Type B pancreatic cell (in vitro differentiated cells): Measurements from ENCODE around the gene CTNNA3. TPM values are rescaled to one million over a fixed set of nuclear protein-coding genes. Genes with fewer than 3 reads are reported as not detected.

ENCODE experiments used
- DNase-seq: peaks from one replicate; pipeline ENCODE4 v3.0.0; 2021; ENCODE audit warnings: mixed read lengths; ENCODE audit not compliant: unreplicated experiment; ENCODE audit errors: extremely low spot score
- H3K27ac Mint-ChIP-seq: 2 replicates; pipeline ENCODE4 v1.8.0; 2021; ENCODE audit warnings: mild to moderate bottlenecking, mixed read lengths
- H3K27me3 Mint-ChIP-seq: 2 replicates; pipeline ENCODE4 v1.8.0; 2021; ENCODE audit warnings: mixed read lengths
- H3K36me3 Mint-ChIP-seq: 2 replicates; pipeline ENCODE4 v1.8.0; 2021; ENCODE audit warnings: mixed read lengths
- H3K4me1 Mint-ChIP-seq: one replicate; pipeline ENCODE4 v1.8.0; 2021; ENCODE audit warnings: mixed read lengths; ENCODE audit not compliant: unreplicated experiment
- H3K4me3 Mint-ChIP-seq: 2 replicates; pipeline ENCODE4 v1.8.0; 2021; ENCODE audit warnings: mild to moderate bottlenecking, mixed read lengths
- H3K9me3 Mint-ChIP-seq: 2 replicates; pipeline ENCODE4 v1.8.0; 2021; ENCODE audit warnings: mixed read lengths
- total RNA-seq: library from RNA; stranded (reverse); gene quantifications from 2 replicates; pipeline ENCODE4 v1.2.1, GENCODE V29; 2021; ENCODE audit warnings: low replicate concordance
- TF ChIP-seq, protein P1 (sequence below): fragments of 200-600 bp; sonication (generic); conservative IDR thresholded peaks from 2 replicates; pipeline ENCODE4 v1.5.0; 2021; ENCODE audit warnings: antibody characterized with exemption, mild to moderate bottlenecking

The CTNNA3 gene
- total RNA-seq, 1 donor from 2014 or later = 2.6 TPM

DNA sequence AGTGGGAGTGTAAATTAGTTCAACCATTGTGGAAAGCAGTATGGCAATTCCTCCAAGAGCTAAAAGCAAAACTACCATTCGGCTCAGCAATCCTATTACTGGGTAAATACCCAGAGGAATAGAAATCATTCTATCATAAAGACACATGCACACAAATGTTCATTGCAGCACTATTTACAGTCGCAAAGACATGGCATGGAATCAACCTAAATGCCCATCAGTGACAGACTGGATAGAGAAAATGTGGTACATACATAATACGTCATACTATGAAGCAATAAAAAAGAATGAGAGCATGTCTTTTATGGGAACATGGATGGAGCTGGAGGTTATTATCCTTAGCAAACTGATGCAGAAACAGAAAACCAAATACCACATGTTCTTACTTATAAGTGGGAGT lies 1646.7 kb downstream of the CTNNA3 start:
- no peaks in the 10 kb centered on the region for H3K4me1 Mint-ChIP-seq
- TF ChIP-seq, protein P1, sequence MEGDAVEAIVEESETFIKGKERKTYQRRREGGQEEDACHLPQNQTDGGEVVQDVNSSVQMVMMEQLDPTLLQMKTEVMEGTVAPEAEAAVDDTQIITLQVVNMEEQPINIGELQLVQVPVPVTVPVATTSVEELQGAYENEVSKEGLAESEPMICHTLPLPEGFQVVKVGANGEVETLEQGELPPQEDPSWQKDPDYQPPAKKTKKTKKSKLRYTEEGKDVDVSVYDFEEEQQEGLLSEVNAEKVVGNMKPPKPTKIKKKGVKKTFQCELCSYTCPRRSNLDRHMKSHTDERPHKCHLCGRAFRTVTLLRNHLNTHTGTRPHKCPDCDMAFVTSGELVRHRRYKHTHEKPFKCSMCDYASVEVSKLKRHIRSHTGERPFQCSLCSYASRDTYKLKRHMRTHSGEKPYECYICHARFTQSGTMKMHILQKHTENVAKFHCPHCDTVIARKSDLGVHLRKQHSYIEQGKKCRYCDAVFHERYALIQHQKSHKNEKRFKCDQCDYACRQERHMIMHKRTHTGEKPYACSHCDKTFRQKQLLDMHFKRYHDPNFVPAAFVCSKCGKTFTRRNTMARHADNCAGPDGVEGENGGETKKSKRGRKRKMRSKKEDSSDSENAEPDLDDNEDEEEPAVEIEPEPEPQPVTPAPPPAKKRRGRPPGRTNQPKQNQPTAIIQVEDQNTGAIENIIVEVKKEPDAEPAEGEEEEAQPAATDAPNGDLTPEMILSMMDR = no peak
- H3K27me3 Mint-ChIP-seq = no peaks in the 10 kb centered on the region
- H3K36me3 Mint-ChIP-seq = no peaks in the 10 kb centered on the region
- H3K27ac Mint-ChIP-seq = no peak overlapping the region
- peaks cover 13% of the 10 kb centered on the region for H3K9me3 Mint-ChIP-seq
- no peak overlapping the region for H3K4me3 Mint-ChIP-seq
- no peak for DNase-seq

DNA sequence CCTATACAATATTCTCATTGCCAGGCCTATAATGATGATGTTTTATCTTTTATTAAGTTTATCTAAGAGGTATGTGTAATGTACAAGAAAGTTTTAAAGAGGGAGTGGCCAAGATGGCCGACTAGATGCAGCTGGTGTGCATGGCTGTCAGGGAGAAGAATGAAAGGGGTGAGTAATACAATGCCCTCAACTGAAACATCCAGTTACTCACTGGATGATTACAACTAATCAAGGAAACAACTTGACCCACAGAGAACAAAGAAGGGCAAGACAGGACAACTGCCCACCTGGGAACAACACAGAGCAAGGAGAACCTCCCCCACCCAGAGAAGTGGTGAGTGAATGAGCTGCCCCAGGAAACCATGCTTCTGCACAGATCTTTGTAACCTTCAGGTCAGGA lies 1650.1 kb downstream of the CTNNA3 start:
- H3K4me1 Mint-ChIP-seq = no peaks in the 10 kb centered on the region
- no peak overlapping the region for H3K4me3 Mint-ChIP-seq
- H3K9me3 Mint-ChIP-seq = peaks cover 13% of the 10 kb centered on the region
- no peaks in the 10 kb centered on the region for H3K27me3 Mint-ChIP-seq
- TF ChIP-seq, protein P1 = no peak
- DNase-seq = no peak
- H3K27ac Mint-ChIP-seq = no peak overlapping the region
- no peaks in the 10 kb centered on the region for H3K36me3 Mint-ChIP-seq

DNA sequence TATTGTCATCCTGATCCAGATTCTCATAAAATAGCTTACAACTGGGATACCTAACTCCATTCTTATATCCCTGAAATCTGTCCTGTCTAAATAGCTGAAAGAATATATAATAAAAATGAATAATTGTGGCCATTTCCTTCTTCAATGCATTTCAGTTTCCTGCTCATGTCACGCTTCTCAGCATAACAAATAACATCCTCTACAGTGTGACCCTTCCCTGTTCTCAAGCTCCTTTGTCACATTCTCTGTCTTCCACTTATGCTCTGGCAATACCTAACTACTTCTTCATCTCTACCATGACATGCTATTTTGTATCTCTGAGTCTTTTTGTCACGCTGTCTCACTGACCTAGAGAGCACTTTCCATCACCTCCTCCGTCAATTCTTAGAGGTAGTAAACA lies 1654.2 kb downstream of the CTNNA3 start:
- no peak overlapping the region for H3K27ac Mint-ChIP-seq
- H3K27me3 Mint-ChIP-seq = no peaks in the 10 kb centered on the region
- no peaks in the 10 kb centered on the region for H3K4me1 Mint-ChIP-seq
- H3K4me3 Mint-ChIP-seq = no peak overlapping the region
- H3K9me3 Mint-ChIP-seq = peaks cover 11% of the 10 kb centered on the region
- no peaks in the 10 kb centered on the region for H3K36me3 Mint-ChIP-seq
- TF ChIP-seq, protein P1 = no peak
- DNase-seq = no peak

DNA sequence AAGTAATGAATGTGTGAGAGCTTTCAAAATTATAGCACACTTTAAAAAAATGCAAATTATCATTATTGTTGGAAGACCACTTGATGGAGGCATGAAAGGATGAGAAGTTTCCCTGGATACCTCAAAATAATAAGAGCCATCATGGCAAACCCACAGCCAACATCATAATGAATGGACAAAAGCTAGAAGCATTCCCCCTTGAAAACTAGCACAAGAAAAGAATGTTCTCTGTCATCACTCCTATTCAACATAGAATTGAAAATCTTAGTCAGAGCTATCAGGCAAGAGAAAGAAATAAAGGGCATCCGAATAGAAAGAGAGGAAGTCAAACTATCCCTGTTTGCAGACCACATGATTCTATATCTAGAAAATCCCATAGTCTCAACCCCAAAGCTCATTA lies 1657.4 kb downstream of the CTNNA3 start:
- H3K36me3 Mint-ChIP-seq = no peaks in the 10 kb centered on the region
- H3K27me3 Mint-ChIP-seq = no peaks in the 10 kb centered on the region
- no peak overlapping the region for H3K4me3 Mint-ChIP-seq
- TF ChIP-seq, protein P1 = no peak
- no peak for DNase-seq
- H3K27ac Mint-ChIP-seq = no peak overlapping the region
- no peaks in the 10 kb centered on the region for H3K4me1 Mint-ChIP-seq
- peaks cover 7% of the 10 kb centered on the region for H3K9me3 Mint-ChIP-seq

DNA sequence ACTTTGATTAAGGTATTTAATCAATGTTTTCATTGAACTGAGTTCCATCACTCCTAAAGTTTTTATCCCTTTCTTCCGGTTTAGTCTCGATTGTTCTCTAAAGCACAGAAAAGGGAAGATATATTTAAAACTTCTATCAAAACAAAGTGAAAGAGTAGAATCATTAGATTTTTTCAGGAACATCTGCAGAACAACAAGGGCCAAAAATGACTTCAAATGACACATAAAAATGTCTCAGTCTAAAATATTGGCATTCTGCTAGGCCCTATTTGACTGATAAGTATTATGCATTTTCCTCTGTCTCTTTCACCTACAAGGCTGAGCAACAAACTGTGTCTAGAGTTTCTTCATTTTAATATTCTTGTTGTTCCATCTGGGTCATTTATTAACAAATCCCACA lies 1669.7 kb downstream of the CTNNA3 start:
- Mint-ChIP-seq H3K27me3 (no peaks in the 10 kb centered on the region), H3K27ac (no peak overlapping the region), H3K9me3 (no peaks in the 10 kb centered on the region), H3K4me3 (no peak overlapping the region), H3K36me3 (no peaks in the 10 kb centered on the region), H3K4me1 (peaks cover 3% of the 10 kb centered on the region)
- TF ChIP-seq, protein P1 = no peak
- DNase-seq = no peak

DNA sequence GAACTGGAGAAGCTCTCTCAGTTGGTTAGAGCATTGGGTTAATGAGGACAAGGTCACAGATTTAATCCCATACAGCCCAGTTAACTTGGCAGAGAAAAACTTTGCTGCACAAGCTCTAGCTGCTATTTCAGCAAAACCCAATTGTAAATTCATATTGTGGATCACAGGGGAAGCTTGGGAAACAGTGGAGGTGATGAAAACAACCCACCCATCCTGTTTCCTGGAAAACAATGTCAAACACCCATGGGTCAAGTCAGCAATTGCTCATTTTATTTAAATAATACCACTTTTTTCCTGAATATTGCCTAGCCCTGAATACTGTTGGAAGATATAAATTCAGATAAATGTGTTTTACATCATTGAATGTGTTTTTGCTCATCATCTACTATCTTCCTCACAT lies 1670.8 kb downstream of the CTNNA3 start:
- Mint-ChIP-seq H3K27me3 (no peaks in the 10 kb centered on the region), H3K36me3 (no peaks in the 10 kb centered on the region)

More for the DNA sequence above, 1670.8 kb downstream of the CTNNA3 start:
- no peak for DNase-seq
- H3K4me1 Mint-ChIP-seq = peaks cover 3% of the 10 kb centered on the region
- TF ChIP-seq, protein P1 = no peak
- no peak overlapping the region for H3K27ac Mint-ChIP-seq
- H3K4me3 Mint-ChIP-seq = no peak overlapping the region
- no peaks in the 10 kb centered on the region for H3K9me3 Mint-ChIP-seq
